Activated T-cell treated with anti-CD3 and anti-CD28 coated beads, Interleukin-2, amount 50 U/mL, for 24 hours (primary cell): ENCODE data around the gene DPP6.
A peak's percentile ranks its signal among the peaks of the same experiment; 100 is the strongest.
"Not testable (repeated sequence)": the region's sequence is repeated elsewhere in the genome, so short reads cannot be mapped to it uniquely, and the experiment has no call there.

Experiments used
- DNase-seq: peaks from one replicate; pipeline ENCODE4 v3.0.0-alpha.2; 2020
- H3K27ac Mint-ChIP-seq: 2 replicates; pipeline ENCODE4 v1.8.0; 2020; ENCODE audit warnings: mild to moderate bottlenecking, mixed read lengths
- H3K27me3 Mint-ChIP-seq: 2 replicates; pipeline ENCODE4 v1.8.0; 2020; ENCODE audit warnings: mixed read lengths
- H3K36me3 Mint-ChIP-seq: 2 replicates; pipeline ENCODE4 v1.8.0; 2020; ENCODE audit warnings: low read depth, mixed read lengths
- H3K4me1 Mint-ChIP-seq: 2 replicates; pipeline ENCODE4 v1.8.0; 2020; ENCODE audit warnings: low read depth, mixed read lengths
- H3K4me3 Mint-ChIP-seq: 2 replicates; pipeline ENCODE4 v1.8.0; 2020; ENCODE audit warnings: mild to moderate bottlenecking, moderate library complexity, mixed read lengths
- H3K9me3 Mint-ChIP-seq: 2 replicates; pipeline ENCODE4 v1.8.0; 2020; ENCODE audit warnings: mixed read lengths

Gene DPP6

GRCh38 chr7:154918266-154918665, 866.1 kb downstream of the DPP6 start:
- Mint-ChIP-seq H3K27ac (no peak overlapping the region), H3K9me3 (no peaks in the 10 kb centered on the region), H3K36me3 (no peaks in the 10 kb centered on the region), H3K4me1 (peaks cover 6% of the 10 kb centered on the region), H3K4me3 (no peak overlapping the region), H3K27me3 (peaks cover 20% of the 10 kb centered on the region)
- DNase-seq: no peak

- no peak for DNase-seq
- Mint-ChIP-seq H3K9me3 (no peaks in the 10 kb centered on the region), H3K4me3 (no peak overlapping the region), H3K27me3 (peaks cover 19% of the 10 kb centered on the region), H3K36me3 (no peaks in the 10 kb centered on the region), H3K4me1 (peaks cover 4% of the 10 kb centered on the region), H3K27ac (no peak overlapping the region)
Measured at GRCh38 chr7:154918741-154919140, 866.5 kb downstream of the DPP6 start.

GRCh38 chr7:154919344-154920225, 867.4 kb downstream of the DPP6 start:
- Mint-ChIP-seq H3K36me3 (no peaks in the 10 kb centered on the region), H3K27ac (no peak overlapping the region), H3K9me3 (no peaks in the 10 kb centered on the region), H3K4me1 (peaks cover 1% of the 10 kb centered on the region), H3K4me3 (no peak overlapping the region), H3K27me3 (peaks cover 16% of the 10 kb centered on the region)
- no peak for DNase-seq

GRCh38 chr7:154922472-154922871, 870.3 kb downstream of the DPP6 start:
- H3K4me1 Mint-ChIP-seq, DNase-seq, H3K27me3 Mint-ChIP-seq, H3K36me3 Mint-ChIP-seq, H3K4me3 Mint-ChIP-seq, H3K27ac Mint-ChIP-seq, H3K9me3 Mint-ChIP-seq: not testable (repeated sequence)

- Mint-ChIP-seq H3K36me3 (peaks cover 9% of the 10 kb centered on the region), H3K4me1 (peaks cover 37% of the 10 kb centered on the region), H3K27me3 (no peaks in the 10 kb centered on the region), H3K4me3 (peak overlapping the region; percentile 94), H3K27ac (peak overlapping the region; percentile 96), H3K9me3 (no peaks in the 10 kb centered on the region)
- DNase-seq: peak; percentile 73
Measured at GRCh38 chr7:154927624-154928125, 875.5 kb downstream of the DPP6 start.

GRCh38 chr7:154928136-154929005, 876.2 kb downstream of the DPP6 start:
- peaks cover 2% of the 10 kb centered on the region for H3K9me3 Mint-ChIP-seq
- peaks cover 16% of the 10 kb centered on the region for H3K36me3 Mint-ChIP-seq
- H3K4me1 Mint-ChIP-seq: peaks cover 37% of the 10 kb centered on the region
- H3K27me3 Mint-ChIP-seq: no peaks in the 10 kb centered on the region
- H3K27ac Mint-ChIP-seq: peak overlapping the region; percentile 96
- peak overlapping the region; percentile 94 for H3K4me3 Mint-ChIP-seq
- peak; percentile 67 for DNase-seq

- Mint-ChIP-seq H3K27ac (peak overlapping the region; percentile 96), H3K4me3 (peak overlapping the region; percentile 94), H3K9me3 (peaks cover 8% of the 10 kb centered on the region), H3K27me3 (no peaks in the 10 kb centered on the region), H3K36me3 (peaks cover 23% of the 10 kb centered on the region), H3K4me1 (peaks cover 37% of the 10 kb centered on the region)
- no peak for DNase-seq
Measured at GRCh38 chr7:154929006-154929726, 877.0 kb downstream of the DPP6 start.

- no peak for DNase-seq
- no peak overlapping the region for H3K4me3 Mint-ChIP-seq
- peaks cover 15% of the 10 kb centered on the region for H3K9me3 Mint-ChIP-seq
- no peak overlapping the region for H3K27ac Mint-ChIP-seq
- peaks cover 40% of the 10 kb centered on the region for H3K4me1 Mint-ChIP-seq
- H3K36me3 Mint-ChIP-seq: peaks cover 44% of the 10 kb centered on the region
- H3K27me3 Mint-ChIP-seq: no peaks in the 10 kb centered on the region
Measured at GRCh38 chr7:154931906-154932305, 879.7 kb downstream of the DPP6 start.

- H3K27me3 Mint-ChIP-seq: not testable (repeated sequence)
Measured at GRCh38 chr7:154934353-154934952, 882.3 kb downstream of the DPP6 start.

GRCh38 chr7:154937837-154938236, 885.6 kb downstream of the DPP6 start:
- H3K36me3 Mint-ChIP-seq: peaks cover 55% of the 10 kb centered on the region

More at GRCh38 chr7:154934353-154934952, 882.3 kb downstream of the DPP6 start:
- not testable (repeated sequence) for DNase-seq, H3K4me3 Mint-ChIP-seq, H3K27ac Mint-ChIP-seq
- Mint-ChIP-seq H3K4me1 (peaks cover 29% of the 10 kb centered on the region), H3K36me3 (peaks cover 38% of the 10 kb centered on the region), H3K9me3 (peaks cover 15% of the 10 kb centered on the region)

GRCh38 chr7:154942691-154943090, 890.5 kb downstream of the DPP6 start:
- no peaks in the 10 kb centered on the region for H3K9me3 Mint-ChIP-seq
- H3K4me1 Mint-ChIP-seq: peaks cover 3% of the 10 kb centered on the region
- no peak for DNase-seq
- H3K4me3 Mint-ChIP-seq: no peak overlapping the region
- H3K27ac Mint-ChIP-seq: no peak overlapping the region
- H3K36me3 Mint-ChIP-seq: peaks cover 66% of the 10 kb centered on the region
- H3K27me3 Mint-ChIP-seq: no peaks in the 10 kb centered on the region

More at GRCh38 chr7:154937837-154938236, 885.6 kb downstream of the DPP6 start:
- peaks cover 6% of the 10 kb centered on the region for H3K4me1 Mint-ChIP-seq
- no peaks in the 10 kb centered on the region for H3K27me3 Mint-ChIP-seq
- H3K27ac Mint-ChIP-seq: no peak overlapping the region
- H3K4me3 Mint-ChIP-seq: no peak overlapping the region
- no peak for DNase-seq
- H3K9me3 Mint-ChIP-seq: peaks cover 15% of the 10 kb centered on the region
